LNCaP clone FGC (cell line): ENCODE measurements around the gene NHS.
A peak's percentile ranks its signal among the peaks of the same experiment; 100 is the strongest.
"Not testable (repeated sequence)": the region's sequence is repeated elsewhere in the genome, so short reads cannot be mapped to it uniquely, and the experiment has no call there.

Source experiments
- DNase-seq: peaks from one replicate; pipeline ENCODE4 v3.0.0-alpha.2; 2011; ENCODE audit warnings: low read depth
- H3K4me3 ChIP-seq: 2 replicates; pipeline ENCODE4 v1.5.1; 2011; ENCODE audit warnings: mild to moderate bottlenecking, low read depth, low read length, control low read depth
- TF ChIP-seq, protein P1 (sequence below): IDR thresholded peaks from 2 replicates; pipeline ENCODE4 v1.5.1; 2012; ENCODE audit warnings: mild to moderate bottlenecking; ENCODE audit not compliant: control insufficient read depth, insufficient read depth; ENCODE audit errors: extremely low read depth

Gene NHS

DNA sequence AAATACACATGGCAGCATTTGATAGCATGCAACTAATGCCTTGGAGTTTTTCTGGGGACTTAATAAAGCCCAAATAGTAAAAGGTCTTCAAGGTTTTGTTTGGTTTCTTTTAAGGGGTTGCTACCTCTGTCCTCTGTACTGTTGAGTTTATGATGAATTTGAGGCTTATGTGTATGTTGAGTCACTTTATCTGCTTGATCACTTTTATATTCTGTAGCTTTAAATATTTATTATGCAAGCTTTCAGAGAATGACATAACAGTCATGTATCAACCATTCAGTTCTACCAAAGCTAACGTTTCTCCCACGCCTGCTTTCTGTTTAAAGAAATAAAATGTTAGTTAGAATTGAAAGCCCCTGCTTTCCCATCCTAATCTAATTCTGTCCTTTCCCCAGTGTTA is 122.2 kb downstream of the NHS start:
- no peak for DNase-seq
- TF ChIP-seq, protein P1, sequence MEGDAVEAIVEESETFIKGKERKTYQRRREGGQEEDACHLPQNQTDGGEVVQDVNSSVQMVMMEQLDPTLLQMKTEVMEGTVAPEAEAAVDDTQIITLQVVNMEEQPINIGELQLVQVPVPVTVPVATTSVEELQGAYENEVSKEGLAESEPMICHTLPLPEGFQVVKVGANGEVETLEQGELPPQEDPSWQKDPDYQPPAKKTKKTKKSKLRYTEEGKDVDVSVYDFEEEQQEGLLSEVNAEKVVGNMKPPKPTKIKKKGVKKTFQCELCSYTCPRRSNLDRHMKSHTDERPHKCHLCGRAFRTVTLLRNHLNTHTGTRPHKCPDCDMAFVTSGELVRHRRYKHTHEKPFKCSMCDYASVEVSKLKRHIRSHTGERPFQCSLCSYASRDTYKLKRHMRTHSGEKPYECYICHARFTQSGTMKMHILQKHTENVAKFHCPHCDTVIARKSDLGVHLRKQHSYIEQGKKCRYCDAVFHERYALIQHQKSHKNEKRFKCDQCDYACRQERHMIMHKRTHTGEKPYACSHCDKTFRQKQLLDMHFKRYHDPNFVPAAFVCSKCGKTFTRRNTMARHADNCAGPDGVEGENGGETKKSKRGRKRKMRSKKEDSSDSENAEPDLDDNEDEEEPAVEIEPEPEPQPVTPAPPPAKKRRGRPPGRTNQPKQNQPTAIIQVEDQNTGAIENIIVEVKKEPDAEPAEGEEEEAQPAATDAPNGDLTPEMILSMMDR, result no peak
- H3K4me3 ChIP-seq, result no peak overlapping the region

DNA sequence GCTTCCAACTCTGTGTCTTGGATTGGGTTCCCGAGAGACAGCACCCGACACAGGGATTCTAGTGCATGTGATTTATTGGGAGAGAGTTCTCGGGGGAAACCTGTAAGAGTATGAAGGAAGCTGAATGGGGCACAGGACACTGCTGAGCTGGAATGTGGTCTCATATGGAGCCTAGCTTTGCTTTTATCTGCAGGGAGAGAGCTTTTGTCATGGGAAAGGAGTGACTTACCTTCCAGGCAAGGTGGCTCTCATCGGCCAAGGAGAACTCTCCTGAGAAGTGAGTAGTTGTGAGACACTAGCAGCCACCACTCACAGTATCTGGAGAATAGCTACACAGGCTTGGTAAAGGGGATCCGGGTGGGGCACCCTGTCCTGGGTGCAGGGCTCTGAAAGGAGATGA is 124.5 kb downstream of the NHS start:
- TF ChIP-seq, protein P1, result no peak

DNA sequence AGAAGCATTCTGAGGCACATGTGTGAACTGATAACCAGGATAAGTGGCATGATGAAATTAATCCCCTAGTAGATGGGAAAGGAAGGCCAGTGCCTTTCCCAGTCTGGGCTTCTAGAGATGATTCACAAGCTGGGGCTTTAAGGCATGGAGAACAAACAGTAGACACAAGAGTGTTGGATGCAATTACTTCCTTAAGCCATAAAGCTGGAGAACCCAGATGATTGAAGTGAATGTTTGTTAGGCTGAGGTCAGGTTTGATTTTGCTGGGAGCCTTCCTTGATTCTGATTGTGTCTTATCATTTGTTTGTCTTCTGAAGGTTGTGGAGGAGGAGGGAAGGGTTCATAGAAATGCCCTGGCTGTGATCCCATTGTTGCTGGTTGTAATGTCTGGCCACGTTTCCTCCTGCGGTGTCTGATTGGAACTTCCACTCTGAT is 125.2 kb downstream of the NHS start:
- peak; percentile 72 for DNase-seq
- TF ChIP-seq, protein P1, result no peak

More for the DNA sequence above, 124.5 kb downstream of the NHS start:
- H3K4me3 ChIP-seq, result no peak overlapping the region
- no peak for DNase-seq

DNA sequence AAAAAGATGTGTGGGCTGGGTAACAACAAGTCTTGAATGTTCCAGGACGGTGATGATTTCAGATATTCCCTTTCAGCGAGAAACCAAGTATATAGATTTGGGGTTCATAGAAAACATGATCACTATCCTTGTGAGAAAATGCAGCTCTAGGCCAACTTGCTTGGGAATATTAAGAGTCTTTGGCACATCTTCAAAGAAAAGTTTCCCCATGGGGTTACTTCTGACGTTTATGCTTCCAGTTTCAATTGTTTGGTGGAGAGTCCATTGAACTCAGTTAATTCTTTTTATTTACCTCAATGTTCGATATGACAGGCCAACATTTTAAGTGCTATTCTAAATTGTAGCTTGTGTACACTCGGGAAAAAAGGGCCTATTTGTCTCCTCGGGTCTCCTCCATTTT is 126.7 kb downstream of the NHS start:
- H3K4me3 ChIP-seq, result no peak overlapping the region
- no peak for DNase-seq
- TF ChIP-seq, protein P1, result no peak

More for the DNA sequence above, 125.2 kb downstream of the NHS start:
- no peak overlapping the region for H3K4me3 ChIP-seq

DNA sequence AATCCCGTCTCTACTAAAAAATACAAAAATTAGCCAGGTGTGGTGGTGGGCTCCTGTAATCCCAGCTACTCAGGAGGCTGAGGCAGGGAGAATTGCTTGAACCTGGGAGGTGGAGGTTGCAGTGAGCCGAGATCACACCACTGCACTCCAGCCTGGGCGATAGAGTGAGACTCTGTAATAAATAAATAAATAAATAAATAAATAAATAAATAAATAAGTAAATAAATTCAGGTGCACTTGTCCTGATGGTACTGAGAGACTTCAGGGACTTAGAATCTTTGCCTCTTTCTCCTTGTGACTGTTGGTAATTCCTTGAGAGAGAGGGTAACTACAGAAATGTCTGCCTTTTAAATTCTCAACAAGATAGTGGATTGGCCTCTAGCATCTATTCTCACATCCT is 131.4 kb downstream of the NHS start:
- DNase-seq, H3K4me3 ChIP-seq: not testable (repeated sequence)

DNA sequence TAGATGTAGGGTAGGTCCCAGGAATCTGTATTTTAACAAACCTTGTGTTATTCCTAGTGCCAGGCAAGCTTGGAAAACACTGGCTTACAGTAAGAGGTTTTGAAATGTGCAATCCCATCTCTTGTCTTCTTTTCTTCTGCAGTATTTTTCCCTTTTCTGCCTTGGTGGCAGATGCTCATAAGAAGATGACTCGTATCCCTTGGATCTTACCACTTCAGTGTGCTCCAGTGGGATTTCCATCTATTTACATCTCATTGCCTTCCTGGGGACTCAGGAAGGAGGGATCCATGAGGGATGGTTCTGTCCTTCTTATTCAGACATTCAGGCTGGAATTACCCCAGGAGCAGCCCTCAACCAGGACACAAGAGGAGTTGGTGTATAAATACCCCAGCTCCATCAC is 136.6 kb downstream of the NHS start:
- TF ChIP-seq, protein P1, result no peak
- no peak for DNase-seq
- no peak overlapping the region for H3K4me3 ChIP-seq

DNA sequence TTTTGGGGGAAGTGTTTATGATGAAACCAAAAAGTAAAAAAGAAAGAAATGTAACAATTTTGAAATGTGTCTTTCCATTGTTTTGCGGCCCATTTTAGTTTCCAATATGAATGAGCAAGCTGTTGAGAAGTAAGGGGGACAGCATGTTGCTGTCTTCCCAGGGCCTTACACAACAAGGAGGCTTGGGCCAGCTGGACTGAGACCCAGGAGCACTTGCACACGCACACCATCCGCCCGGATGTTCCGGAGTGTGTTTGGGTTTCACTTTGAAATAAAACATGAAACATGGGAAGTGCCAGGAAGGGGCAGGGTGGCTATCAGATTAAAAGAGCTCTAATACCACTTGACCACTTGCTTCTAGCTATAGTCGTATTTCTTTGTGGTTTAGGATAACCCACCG is 144.4 kb downstream of the NHS start:
- TF ChIP-seq, protein P1, result no peak
- no peak overlapping the region for H3K4me3 ChIP-seq
- DNase-seq, result no peak
